Neutrophil (primary cell): ENCODE measurements around the gene SBNO1.

ENCODE experiments used
- H3K27ac ChIP-seq: fragments of 200-600 bp; sonication (generic); 2 replicates; pipeline ENCODE4 v1.5.1; 2016; ENCODE audit warnings: mild to moderate bottlenecking, moderate library complexity
- H3K27me3 ChIP-seq: fragments of 200-600 bp; sonication (generic); 2 replicates; pipeline ENCODE4 v1.6.0; 2016; ENCODE audit warnings: mild to moderate bottlenecking
- H3K36me3 ChIP-seq: fragments of 200-600 bp; sonication (generic); 2 replicates; pipeline ENCODE4 v1.5.1; 2017
- H3K4me1 ChIP-seq, 2 experiments: fragments of 200-600 bp in 1 of 2; sonication (generic) in 1 of 2; 1 replicate in 1 of 2; 2 replicates in 1 of 2; pipeline versions ENCODE4 v1.5.1 to v1.6.1; 2013 to 2016; ENCODE audit warnings: low read depth in 1 of 2, low read length in 1 of 2, mild to moderate bottlenecking in 1 of 2, moderate library complexity in 1 of 2; ENCODE audit not compliant: control insufficient read depth in 1 of 2, insufficient read depth in 1 of 2
- H3K4me3 ChIP-seq, 2 experiments: fragments of 200-600 bp in 1 of 2; sonication (generic) in 1 of 2; 1 replicate in 1 of 2; 2 replicates in 1 of 2; pipeline ENCODE4 v1.5.1; 2013 to 2016; ENCODE audit warnings: low read depth in 1 of 2, low read length in 1 of 2, mild to moderate bottlenecking in 1 of 2, moderate library complexity in 1 of 2
- H3K9me3 ChIP-seq: fragments of 200-600 bp; sonication (generic); 2 replicates; pipeline ENCODE4 v1.5.1; 2016
- TF ChIP-seq, protein P1 (sequence below): fragments of 200-600 bp; sonication (generic); IDR thresholded peaks from 2 replicates; pipeline ENCODE4 v1.5.1; 2016; ENCODE audit warnings: antibody characterized with exemption

Gene SBNO1

DNA sequence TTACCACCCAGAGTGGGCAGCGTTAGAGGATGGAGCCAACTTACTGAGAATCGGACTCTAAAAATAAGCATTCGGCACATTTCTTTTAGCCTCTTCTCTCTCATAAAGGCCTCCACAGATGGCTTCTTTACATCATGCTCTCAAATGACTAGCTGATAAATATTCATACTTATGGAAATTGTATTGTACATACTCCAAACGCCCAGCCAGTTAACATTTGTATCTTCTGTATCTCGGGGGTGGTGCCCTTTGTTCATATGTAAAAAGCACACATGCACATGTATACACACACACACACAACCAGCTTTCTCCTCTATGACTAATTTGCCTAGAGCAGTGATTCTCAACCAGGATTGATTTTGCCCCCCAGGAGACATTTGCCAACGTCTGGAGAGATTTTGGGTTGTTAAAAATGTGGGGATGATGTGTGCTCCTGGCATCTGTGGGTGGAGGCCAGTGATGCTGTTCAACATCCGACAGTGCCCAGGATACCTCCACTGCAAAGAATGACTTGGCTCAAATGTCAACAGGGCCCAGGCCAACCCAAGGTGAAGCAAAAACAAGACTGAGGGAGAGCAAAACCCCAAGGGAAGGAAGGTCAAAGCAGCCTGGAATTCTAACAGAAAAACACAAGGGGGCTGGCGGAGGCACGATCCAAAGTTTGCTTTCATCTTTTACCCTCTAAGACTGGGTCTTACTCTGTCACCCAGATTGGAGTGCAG, 77.8 kb downstream of the SBNO1 start:
- peaks cover 28% of the 10 kb centered on the region for H3K36me3 ChIP-seq
- H3K27me3 ChIP-seq = no peaks in the 10 kb centered on the region
- no peaks in the 10 kb centered on the region for H3K9me3 ChIP-seq
- TF ChIP-seq, protein P1, sequence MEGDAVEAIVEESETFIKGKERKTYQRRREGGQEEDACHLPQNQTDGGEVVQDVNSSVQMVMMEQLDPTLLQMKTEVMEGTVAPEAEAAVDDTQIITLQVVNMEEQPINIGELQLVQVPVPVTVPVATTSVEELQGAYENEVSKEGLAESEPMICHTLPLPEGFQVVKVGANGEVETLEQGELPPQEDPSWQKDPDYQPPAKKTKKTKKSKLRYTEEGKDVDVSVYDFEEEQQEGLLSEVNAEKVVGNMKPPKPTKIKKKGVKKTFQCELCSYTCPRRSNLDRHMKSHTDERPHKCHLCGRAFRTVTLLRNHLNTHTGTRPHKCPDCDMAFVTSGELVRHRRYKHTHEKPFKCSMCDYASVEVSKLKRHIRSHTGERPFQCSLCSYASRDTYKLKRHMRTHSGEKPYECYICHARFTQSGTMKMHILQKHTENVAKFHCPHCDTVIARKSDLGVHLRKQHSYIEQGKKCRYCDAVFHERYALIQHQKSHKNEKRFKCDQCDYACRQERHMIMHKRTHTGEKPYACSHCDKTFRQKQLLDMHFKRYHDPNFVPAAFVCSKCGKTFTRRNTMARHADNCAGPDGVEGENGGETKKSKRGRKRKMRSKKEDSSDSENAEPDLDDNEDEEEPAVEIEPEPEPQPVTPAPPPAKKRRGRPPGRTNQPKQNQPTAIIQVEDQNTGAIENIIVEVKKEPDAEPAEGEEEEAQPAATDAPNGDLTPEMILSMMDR = no peak
- H3K4me1 ChIP-seq = no peaks in the 10 kb centered on the region
- H3K4me3 ChIP-seq = no peak overlapping the region
- H3K27ac ChIP-seq = no peak overlapping the region

DNA sequence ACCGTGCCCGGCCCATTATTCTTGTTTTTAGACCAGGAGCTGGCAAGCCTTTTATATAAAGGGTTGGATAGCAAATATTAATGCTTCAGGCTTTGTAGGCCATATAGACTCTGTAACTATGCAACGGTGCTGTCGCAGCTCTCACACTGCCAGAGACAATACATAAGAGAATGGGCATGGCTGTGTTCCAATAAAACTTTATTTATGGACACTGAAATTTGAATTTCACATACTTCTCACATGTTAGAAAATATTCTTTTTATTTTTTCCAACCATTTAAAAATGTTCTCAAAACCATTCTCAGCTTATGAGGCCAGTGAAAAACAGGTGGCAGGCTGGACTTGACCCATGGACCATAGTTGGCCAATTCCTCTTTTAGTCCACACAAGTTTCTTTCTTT, 80.0 kb downstream of the SBNO1 start:
- no peaks in the 10 kb centered on the region for H3K27me3 ChIP-seq
- H3K9me3 ChIP-seq = no peaks in the 10 kb centered on the region
- H3K36me3 ChIP-seq = peaks cover 12% of the 10 kb centered on the region
- no peak overlapping the region for H3K27ac ChIP-seq
- H3K4me1 ChIP-seq = no peaks in the 10 kb centered on the region
- no peak overlapping the region for H3K4me3 ChIP-seq
- TF ChIP-seq, protein P1 = no peak

DNA sequence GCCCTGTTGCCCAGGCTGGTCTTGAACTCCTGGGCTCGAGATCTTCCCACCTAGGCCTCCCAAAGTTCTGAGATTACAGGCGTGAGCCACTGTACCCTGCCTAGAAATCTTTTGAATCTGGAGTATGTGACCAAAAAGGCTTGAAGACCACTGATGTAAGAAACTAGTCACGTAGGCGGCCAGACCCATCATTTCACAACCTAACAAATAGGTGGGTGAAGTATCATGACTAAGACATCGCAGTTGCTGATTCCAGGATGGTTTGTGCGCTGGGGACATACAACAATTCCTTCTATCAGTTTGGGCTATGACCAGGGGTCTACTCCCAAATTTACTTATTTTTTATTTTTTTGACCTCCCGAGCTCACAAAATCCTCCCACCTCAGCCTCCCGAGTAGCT, 81.2 kb downstream of the SBNO1 start:
- Histone ChIP-seq H3K27me3 (no peaks in the 10 kb centered on the region), H3K36me3 (no peaks in the 10 kb centered on the region), H3K9me3 (no peaks in the 10 kb centered on the region), H3K27ac (no peak overlapping the region), H3K4me1 (no peaks in the 10 kb centered on the region), H3K4me3 (no peak overlapping the region)
- TF ChIP-seq, protein P1 = no peak

DNA sequence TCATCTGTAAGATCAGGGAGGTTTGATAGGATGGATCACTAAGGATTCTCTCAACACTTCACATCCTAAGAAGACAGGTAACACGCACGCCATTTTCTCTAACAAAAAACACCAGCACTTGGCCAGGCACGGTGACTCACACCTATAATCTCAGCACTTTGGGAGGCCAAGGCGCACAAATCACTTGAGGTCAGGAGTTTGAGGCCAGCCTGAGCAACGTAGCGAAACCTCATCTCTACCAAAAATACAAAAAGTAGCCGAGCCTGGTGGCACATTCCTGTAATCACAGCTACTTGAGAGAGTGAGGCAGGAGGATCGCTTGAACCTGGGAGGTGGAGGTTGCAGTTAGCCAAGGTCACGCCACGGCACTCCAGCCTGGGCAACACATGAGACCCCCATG, 82.5 kb downstream of the SBNO1 start:
- Histone ChIP-seq H3K27ac (no peak overlapping the region), H3K27me3 (no peaks in the 10 kb centered on the region), H3K4me3 (no peak overlapping the region), H3K9me3 (no peaks in the 10 kb centered on the region), H3K4me1 (no peaks in the 10 kb centered on the region), H3K36me3 (no peaks in the 10 kb centered on the region)
- TF ChIP-seq, protein P1 = no peak

DNA sequence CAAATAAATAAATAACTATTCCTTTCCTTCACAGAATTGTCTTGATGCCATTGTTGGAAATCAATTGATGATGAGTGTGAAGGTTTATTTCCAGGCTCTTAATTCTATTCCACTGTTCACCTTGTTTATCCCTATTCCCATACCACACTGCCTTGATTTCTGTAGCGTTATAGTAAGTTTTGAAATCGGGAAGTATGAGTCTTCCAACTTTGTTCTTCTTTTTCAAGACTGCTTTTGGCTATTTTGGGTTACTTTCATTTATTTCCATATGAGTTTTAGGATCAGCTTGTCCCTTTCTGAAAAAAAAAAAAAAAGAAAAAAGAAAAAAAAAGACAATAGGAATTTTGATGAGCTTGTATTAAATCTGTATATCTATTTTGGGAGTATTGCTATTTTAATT, 83.7 kb downstream of the SBNO1 start:
- no peaks in the 10 kb centered on the region for H3K4me1 ChIP-seq
- H3K27me3 ChIP-seq = no peaks in the 10 kb centered on the region
- TF ChIP-seq, protein P1 = no peak
- no peak overlapping the region for H3K27ac ChIP-seq
- no peak overlapping the region for H3K4me3 ChIP-seq
- no peaks in the 10 kb centered on the region for H3K9me3 ChIP-seq
- no peaks in the 10 kb centered on the region for H3K36me3 ChIP-seq
